Measurements from ENCODE around the gene DUSP28. TPM values are rescaled to one million over a fixed set of nuclear protein-coding genes. Genes with fewer than 3 reads are reported as not detected.

DUSP28 gene
- total and polyA plus RNA-seq, 2 of the 13 experiments (the other 11 are each of a cell fraction or from before 2014, with no cell fraction given) = 5.2 to 8.6 TPM

DNA sequence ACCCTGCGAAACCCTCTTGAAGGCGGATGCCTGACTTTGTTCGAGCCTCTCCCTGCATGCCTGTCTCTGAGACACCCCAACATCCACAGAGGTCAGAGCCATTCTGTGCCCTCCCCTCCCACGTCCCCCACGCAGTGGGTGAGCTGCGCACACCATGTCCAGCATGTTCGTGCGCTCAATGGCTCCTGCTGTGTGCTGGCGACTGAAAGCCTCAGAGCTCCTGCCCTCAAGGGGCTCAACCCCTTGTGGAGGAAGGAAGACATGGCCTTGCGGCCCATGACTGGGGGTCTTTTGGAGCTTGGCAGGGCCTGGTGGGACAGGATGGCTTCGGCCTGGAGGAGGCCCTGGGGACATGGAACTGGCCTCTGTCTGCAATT, 48.1 kb upstream of the DUSP28 start:
- no peak overlapping the region for H2AFZ ChIP-seq (ENCODE audit: low read length)
- no peak for TF ChIP-seq ZNF576 (CRISPR knock-in tag; IDR thresholded peaks at IDR 0.05)
- no peak for TF ChIP-seq ZFP36L1 (CRISPR knock-in tag; IDR thresholded peaks at IDR 0.05)
- TF ChIP-seq, protein P1, sequence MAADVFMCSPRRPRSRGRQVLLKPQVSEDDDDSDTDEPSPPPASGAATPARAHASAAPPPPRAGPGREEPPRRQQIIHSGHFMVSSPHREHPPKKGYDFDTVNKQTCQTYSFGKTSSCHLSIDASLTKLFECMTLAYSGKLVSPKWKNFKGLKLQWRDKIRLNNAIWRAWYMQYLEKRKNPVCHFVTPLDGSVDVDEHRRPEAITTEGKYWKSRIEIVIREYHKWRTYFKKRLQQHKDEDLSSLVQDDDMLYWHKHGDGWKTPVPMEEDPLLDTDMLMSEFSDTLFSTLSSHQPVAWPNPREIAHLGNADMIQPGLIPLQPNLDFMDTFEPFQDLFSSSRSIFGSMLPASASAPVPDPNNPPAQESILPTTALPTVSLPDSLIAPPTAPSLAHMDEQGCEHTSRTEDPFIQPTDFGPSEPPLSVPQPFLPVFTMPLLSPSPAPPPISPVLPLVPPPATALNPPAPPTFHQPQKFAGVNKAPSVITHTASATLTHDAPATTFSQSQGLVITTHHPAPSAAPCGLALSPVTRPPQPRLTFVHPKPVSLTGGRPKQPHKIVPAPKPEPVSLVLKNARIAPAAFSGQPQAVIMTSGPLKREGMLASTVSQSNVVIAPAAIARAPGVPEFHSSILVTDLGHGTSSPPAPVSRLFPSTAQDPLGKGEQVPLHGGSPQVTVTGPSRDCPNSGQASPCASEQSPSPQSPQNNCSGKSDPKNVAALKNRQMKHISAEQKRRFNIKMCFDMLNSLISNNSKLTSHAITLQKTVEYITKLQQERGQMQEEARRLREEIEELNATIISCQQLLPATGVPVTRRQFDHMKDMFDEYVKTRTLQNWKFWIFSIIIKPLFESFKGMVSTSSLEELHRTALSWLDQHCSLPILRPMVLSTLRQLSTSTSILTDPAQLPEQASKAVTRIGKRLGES (CRISPR knock-in tag; IDR thresholded peaks at IDR 0.05; ENCODE audit: borderline replicate concordance) = no peak
- BruUV-seq (replicated peaks) = no TSS peak
- no peaks in the 10 kb centered on the region for H3K4me1 ChIP-seq (ENCODE audit: insufficient read depth, low read length)
- ChIA-PET CTCF (ENCODE audit: low intra/inter-chr PET ratio, low total read pairs) (no interaction called here), POLR2A (no interaction called here)
- H3K9me3 ChIP-seq (ENCODE audit: low read length) = no peaks in the 10 kb centered on the region
- no peak overlapping the region for H3K9ac ChIP-seq (ENCODE audit: insufficient read depth, low read depth, low read length)
- intact Hi-C loops (cut with micrococcal nuclease; ENCODE audit: unreplicated experiment) (loop anchor here (10.0 kb wide), 1 partner anchor 133 kb away; no protein-coding TSS in a partner anchor), in situ Hi-C loops (cut with HindIII; ENCODE audit: extremely low pct_ligation_motif_present, low pct_unique_long_range_greater_than_20kb) (no loop called here)
- no peak overlapping the region for H3K4me2 ChIP-seq (ENCODE audit: low read depth, low read length)
- ATAC-seq = no peak
- WGBS (ENCODE audit: low lambda C conversion rate) = 98% methylated on average over 10 of the region's 11 CpGs
- no peaks in the 10 kb centered on the region for H3K27me3 ChIP-seq (ENCODE audit: control insufficient read depth in 1 of 2, insufficient read depth in 2 of 2, low read length in 2 of 2)
- H4K20me1 ChIP-seq (ENCODE audit: insufficient read depth, low read length) = no peaks in the 10 kb centered on the region; the same call in 1 of the 2 replicates
- no peak overlapping the region for H3K27ac ChIP-seq (ENCODE audit: extremely low read length, insufficient read depth, low read length)
- FAIRE-seq = no peak
- no peak overlapping the region for H3K4me3 ChIP-seq (replicated peaks in 1 of 3; ENCODE audit: insufficient read depth in 1 of 3, low read depth in 2 of 3, low read length in 3 of 3)
- H3K36me3 ChIP-seq (replicated peaks in 1 of 2; ENCODE audit: control insufficient read depth in 1 of 2, insufficient read depth in 2 of 2, low read length in 2 of 2) = peaks cover 6 to 10% of the 10 kb centered on the region in 2 experiments; a peak in 3 of 5 replicates
- no peaks in the 10 kb centered on the region for H3K79me2 ChIP-seq (ENCODE audit: insufficient read depth, low read length)
- DNase-seq (ENCODE audit: low spot score) = no peak
